SK-N-MC (cell line): ENCODE results near the gene CDCA3.

Experiments
- EZH2 ChIP-seq: fragments of 200-600 bp; sonication (generic); IDR thresholded peaks from one replicate; pipeline ENCODE4 v1.6.1; 2017; ENCODE audit warnings: antibody characterized with exemption
- POLR2AphosphoS5 ChIP-seq: IDR thresholded peaks from 2 replicates; pipeline ENCODE4 v1.6.1; 2012; ENCODE audit warnings: mild to moderate bottlenecking, low read depth, low read length, borderline replicate concordance

GRCh38 chr12:6816598-6816997, 34.5 kb downstream of the CDCA3 start:
- TF ChIP-seq POLR2AphosphoS5 (no peak), EZH2 (no peak)
